ENCODE measurements around the gene IFNA10.
"Not testable (repeated sequence)": the region's sequence is repeated elsewhere in the genome, so short reads cannot be mapped to it uniquely, and the experiment has no call there.

The IFNA10 gene

GRCh38 chr9:21182810-21183736 is 23.9 kb downstream of the IFNA10 start:
- peak; percentile 40 for FAIRE-seq
- peak; percentile 17; the same call in 1 of the 2 replicates for TF ChIP-seq SPI1 (IDR thresholded peaks at IDR 0.05; ENCODE audit: low read depth, low read length)
- DNase-seq (ENCODE audit: insufficient read length, low spot score) = not testable (repeated sequence)

DNA sequence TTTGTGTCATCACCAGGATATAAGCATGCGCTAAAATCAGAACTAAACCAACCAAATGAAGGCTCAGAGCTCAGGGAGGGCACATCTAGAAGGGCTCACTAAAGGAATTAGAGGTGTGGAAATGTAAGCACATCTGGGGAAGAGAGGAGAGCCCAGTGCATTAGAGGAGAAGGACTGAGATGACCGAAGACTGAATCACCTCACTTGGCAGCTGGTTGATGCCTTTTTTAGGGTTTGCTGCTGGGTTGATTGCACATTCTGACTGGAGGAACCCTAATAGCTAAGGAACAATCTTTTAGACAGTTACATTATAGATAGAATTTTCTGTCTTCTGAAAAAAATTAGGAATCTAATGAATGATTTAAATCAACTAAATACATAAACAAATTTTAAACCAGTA is 32.3 kb downstream of the IFNA10 start:
- DNase-seq (ENCODE audit: insufficient read length, low spot score) = no peak
- no peak for FAIRE-seq

GRCh38 chr9:21172156-21172555 is 34.8 kb downstream of the IFNA10 start:
- DNase-seq (ENCODE audit: insufficient read length, low spot score) = no peak
- TF ChIP-seq POLR2AphosphoS5 (IDR thresholded peaks at IDR 0.05; ENCODE audit: low read depth, low read length) = no peak
- no peak for TF ChIP-seq PAX5 (IDR thresholded peaks at IDR 0.05; ENCODE audit: insufficient read depth, low read length, severe bottlenecking)
- no peak for TF ChIP-seq POU2F2 (IDR thresholded peaks at IDR 0.05; ENCODE audit: low read depth, low read length)
- TF ChIP-seq POLR2A (IDR thresholded peaks at IDR 0.05; ENCODE audit: low read depth, low read length) = no peak
- TF ChIP-seq TAF1 (IDR thresholded peaks at IDR 0.05; ENCODE audit: low read depth, low read length) = no peak
- no peak for TF ChIP-seq SPI1 (IDR thresholded peaks at IDR 0.05; ENCODE audit: low read depth, low read length)
- no peak for FAIRE-seq

More for the DNA sequence above, 32.3 kb downstream of the IFNA10 start:
- TF ChIP-seq PAX5 (IDR thresholded peaks at IDR 0.05; ENCODE audit: insufficient read depth, low read length, severe bottlenecking) (no peak), POLR2AphosphoS5 (IDR thresholded peaks at IDR 0.05; ENCODE audit: low read depth, low read length) (no peak), TAF1 (IDR thresholded peaks at IDR 0.05; ENCODE audit: low read depth, low read length) (no peak), SPI1 (IDR thresholded peaks at IDR 0.05; ENCODE audit: low read depth, low read length) (no peak), POLR2A (IDR thresholded peaks at IDR 0.05; ENCODE audit: low read depth, low read length) (no peak), POU2F2 (IDR thresholded peaks at IDR 0.05; ENCODE audit: low read depth, low read length) (no peak)

- no peak for FAIRE-seq
- TF ChIP-seq POLR2AphosphoS5 (IDR thresholded peaks at IDR 0.05; ENCODE audit: low read depth, low read length) = no peak
- no peak for TF ChIP-seq POU2F2 (IDR thresholded peaks at IDR 0.05; ENCODE audit: low read depth, low read length)
- TF ChIP-seq POLR2A (IDR thresholded peaks at IDR 0.05; ENCODE audit: low read depth, low read length) = no peak
- TF ChIP-seq SPI1 (IDR thresholded peaks at IDR 0.05; ENCODE audit: low read depth, low read length) = no peak
- no peak for TF ChIP-seq TAF1 (IDR thresholded peaks at IDR 0.05; ENCODE audit: low read depth, low read length)
- no peak for TF ChIP-seq PAX5 (IDR thresholded peaks at IDR 0.05; ENCODE audit: insufficient read depth, low read length, severe bottlenecking)
- no peak for DNase-seq (ENCODE audit: insufficient read length, low spot score)
These were observed 35.6 kb downstream of the IFNA10 start for GRCh38 chr9:21171351-21171750.

GRCh38 chr9:21166560-21166959 is 40.4 kb downstream of the IFNA10 start, which contains the start of gene IFNA21:
IFNA21 (minus strand) TSS chr9:21166660; CDS start chr9:21166612, 48 bp downstream.
- FAIRE-seq; DNase-seq (ENCODE audit: insufficient read length, low spot score): not testable (repeated sequence)

DNA sequence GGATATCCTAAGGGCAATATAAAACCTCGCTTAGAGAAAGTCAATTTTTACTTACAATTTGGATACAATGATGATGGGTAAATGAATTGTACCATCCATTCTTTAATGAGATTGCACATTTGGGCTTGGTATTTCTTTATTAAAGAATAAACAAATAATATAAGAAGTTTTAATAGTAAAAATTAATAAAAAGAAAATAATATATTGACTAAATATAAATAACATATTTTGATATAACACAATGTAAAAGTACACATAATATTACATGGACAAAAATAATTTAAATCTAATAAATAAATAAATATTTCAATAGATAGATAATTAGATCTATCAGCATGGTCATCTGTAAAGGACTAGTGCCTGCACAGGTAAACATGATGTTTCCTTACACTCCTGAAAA is 41.4 kb downstream of the IFNA10 start:
- no peak for FAIRE-seq
- no peak for DNase-seq (ENCODE audit: insufficient read length, low spot score)
- no peak for TF ChIP-seq SPI1 (IDR thresholded peaks at IDR 0.05; ENCODE audit: low read depth, low read length)
- no peak for TF ChIP-seq PAX5 (IDR thresholded peaks at IDR 0.05; ENCODE audit: insufficient read depth, low read length, severe bottlenecking)
- TF ChIP-seq POU2F2 (IDR thresholded peaks at IDR 0.05; ENCODE audit: low read depth, low read length) = no peak
- no peak for TF ChIP-seq POLR2A (IDR thresholded peaks at IDR 0.05; ENCODE audit: low read depth, low read length)
- TF ChIP-seq TAF1 (IDR thresholded peaks at IDR 0.05; ENCODE audit: low read depth, low read length) = no peak
- no peak for TF ChIP-seq POLR2AphosphoS5 (IDR thresholded peaks at IDR 0.05; ENCODE audit: low read depth, low read length)

DNA sequence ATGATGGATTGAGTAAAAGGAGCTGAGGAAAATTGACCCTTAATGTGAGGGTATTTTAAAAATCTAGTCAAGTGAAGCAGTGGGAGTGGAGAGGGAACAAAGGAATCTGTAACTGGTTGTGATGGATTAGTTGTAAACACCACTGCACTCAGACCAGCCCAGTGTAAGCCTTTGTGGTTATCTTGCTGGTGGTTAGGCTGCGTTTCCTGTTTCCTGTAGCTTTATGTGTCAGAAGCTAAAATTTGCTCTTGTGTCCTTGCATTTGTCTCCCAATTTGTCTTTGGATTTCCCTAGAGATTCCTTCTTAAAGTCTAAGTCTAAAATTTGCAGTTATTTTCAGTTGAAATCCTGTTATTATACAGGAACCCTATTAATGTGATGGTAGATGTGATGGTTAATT is 46.8 kb downstream of the IFNA10 start:
- FAIRE-seq = peak; percentile 89
- DNase-seq (ENCODE audit: insufficient read length, low spot score) = no peak
- TF ChIP-seq POU2F2 (IDR thresholded peaks at IDR 0.05; ENCODE audit: low read depth, low read length) (no peak), POLR2A (IDR thresholded peaks at IDR 0.05; ENCODE audit: low read depth, low read length) (no peak), TAF1 (IDR thresholded peaks at IDR 0.05; ENCODE audit: low read depth, low read length) (no peak), SPI1 (IDR thresholded peaks at IDR 0.05; ENCODE audit: low read depth, low read length) (peak; percentile 67)

All from GM12891 (cell line).